Amniotic stem cell (primary cell): ENCODE measurements around the gene FOXN3.

Source experiments
- DNase-seq: peaks from one replicate; lab custom pipeline; 2025; lab: John Stamatoyannopoulos, UW

FOXN3 gene

GRCh38 chr14:89382901-89383845 lies 33.9 kb downstream of the FOXN3 start:
- no peak for DNase-seq

GRCh38 chr14:89382487-89382886 lies 34.5 kb downstream of the FOXN3 start:
- DNase-seq = no peak

- no peak for DNase-seq
These were observed 36.9 kb downstream of the FOXN3 start for GRCh38 chr14:89379891-89380820.

GRCh38 chr14:89379006-89379405 lies 38.0 kb downstream of the FOXN3 start:
- no peak for DNase-seq

GRCh38 chr14:89378119-89378518 lies 38.9 kb downstream of the FOXN3 start:
- DNase-seq = no peak

GRCh38 chr14:89377544-89377943 lies 39.5 kb downstream of the FOXN3 start:
- no peak for DNase-seq

GRCh38 chr14:89374908-89375307 lies 42.1 kb downstream of the FOXN3 start:
- DNase-seq = no peak

GRCh38 chr14:89373185-89373584 lies 43.8 kb downstream of the FOXN3 start:
- DNase-seq = no peak

- DNase-seq = no peak
These were observed 44.5 kb downstream of the FOXN3 start for GRCh38 chr14:89372512-89372883.

- DNase-seq = no peak
These were observed 45.2 kb downstream of the FOXN3 start for GRCh38 chr14:89371585-89372511.

GRCh38 chr14:89370781-89371180 lies 46.3 kb downstream of the FOXN3 start:
- DNase-seq = no peak

- DNase-seq = no peak
These were observed 46.7 kb downstream of the FOXN3 start for GRCh38 chr14:89370381-89370780.

GRCh38 chr14:89369656-89370055 lies 47.4 kb downstream of the FOXN3 start:
- DNase-seq = no peak

- DNase-seq = no peak
These were observed 48.2 kb downstream of the FOXN3 start for GRCh38 chr14:89368490-89369477.

- no peak for DNase-seq
These were observed 49.3 kb downstream of the FOXN3 start for GRCh38 chr14:89367779-89368120.

- DNase-seq = no peak
These were observed 49.9 kb downstream of the FOXN3 start for GRCh38 chr14:89366864-89367778.

GRCh38 chr14:89365061-89365801 lies 51.8 kb downstream of the FOXN3 start:
- DNase-seq = no peak

GRCh38 chr14:89364316-89364715 lies 52.7 kb downstream of the FOXN3 start:
- DNase-seq = no peak

GRCh38 chr14:89360277-89360676 lies 56.8 kb downstream of the FOXN3 start:
- DNase-seq = no peak
